Peyer's patch (tissue), 4 donors: ENCODE results near the gene KMT2D. TPM values are rescaled to one million over a fixed set of nuclear protein-coding genes. Genes with fewer than 3 reads are reported as not detected.

Source experiments
- DNase-seq, 3 donors: peaks; one replicate each; pipeline ENCODE4 v3.0.0-alpha.2; 2017 to 2019
- H3K27ac ChIP-seq, 4 donors: fragments of 200-600 bp; sonication (generic); one replicate each; pipeline ENCODE4 v1.5.1; 2016 to 2019
- H3K27me3 ChIP-seq, 2 donors: fragments of 200-600 bp; sonication (generic); one replicate each; pipeline ENCODE4 v1.5.1; 2019
- H3K36me3 ChIP-seq, 3 donors: fragments of 200-600 bp; sonication (generic); one replicate each; pipeline ENCODE4 v1.5.1; 2016 to 2019
- H3K4me1 ChIP-seq, 4 donors: fragments of 200-600 bp; sonication (generic); one replicate each; pipeline ENCODE4 v1.5.1; 2016 to 2019
- H3K4me3 ChIP-seq, 4 donors: fragments of 200-600 bp; sonication (generic); 1 replicate in 3 of 4; 2 replicates in 1 of 4; pipeline ENCODE4 v1.5.1; 2016 to 2019; ENCODE audit warnings: mild to moderate bottlenecking in 1 of 4
- H3K9me3 ChIP-seq, 4 donors: fragments of 200-600 bp; sonication (generic); one replicate each; pipeline ENCODE4 v1.5.1; 2016 to 2019; ENCODE audit warnings: mild to moderate bottlenecking in 1 of 4
- CTCF ChIP-seq, 6 experiments: fragments of 450-650 bp in 4 of 6; fragments of 200-600 bp in 2 of 6; sonication (generic) in 1 of 6; IDR thresholded peaks; one replicate each; pipeline ENCODE4 v1.5.1; 2017 to 2019; ENCODE audit warnings: antibody characterized with exemption in 6 of 6, mild to moderate bottlenecking in 3 of 6, moderate library complexity in 1 of 6
- POLR2A ChIP-seq, 2 donors: fragments of 450-650 bp; IDR thresholded peaks; one replicate each; pipeline ENCODE4 v1.5.1; 2017; ENCODE audit warnings: antibody characterized with exemption in 2 of 2, mild to moderate bottlenecking in 2 of 2, moderate library complexity in 2 of 2
- total RNA-seq, 4 donors: library from RNA; depleted of rRNA; stranded (reverse); fragments of >200 nt; gene quantifications; one replicate each; pipeline ENCODE4 v1.1.0, GENCODE V29; 2016

The KMT2D gene
- total RNA-seq, 4 donors from 2014 or later = 126 to 161 (median 146) TPM

GRCh38 chr12:49049566-49050224, 10.9 kb downstream of the KMT2D start:
- Histone ChIP-seq H3K4me3 (no peak overlapping the region), H3K27me3 (no peaks in the 10 kb centered on the region), H3K9me3 (no peaks in the 10 kb centered on the region), H3K4me1 (no peaks in the 10 kb centered on the region), H3K27ac (no peak overlapping the region), H3K36me3 (peaks cover 0 to 100% (median 2%) of the 10 kb centered on the region in 3 donors)
- DNase-seq = peak in 1 of 3 donors; percentile 33
- TF ChIP-seq CTCF (IDR thresholded peaks at IDR 0.05) (no peak), POLR2A (IDR thresholded peaks at IDR 0.05) (no peak)

GRCh38 chr12:49048953-49049352, 11.6 kb downstream of the KMT2D start:
- H3K9me3 ChIP-seq = no peaks in the 10 kb centered on the region
- H3K4me3 ChIP-seq = no peak overlapping the region
- peaks cover 0 to 100% (median 2%) of the 10 kb centered on the region in 3 donors for H3K36me3 ChIP-seq
- no peaks in the 10 kb centered on the region for H3K4me1 ChIP-seq
- peak in 1 of 3 donors; percentile 10 for DNase-seq
- H3K27ac ChIP-seq = no peak overlapping the region
- no peaks in the 10 kb centered on the region for H3K27me3 ChIP-seq
- TF ChIP-seq CTCF (IDR thresholded peaks at IDR 0.05) (no peak), POLR2A (IDR thresholded peaks at IDR 0.05) (no peak)

- TF ChIP-seq POLR2A (IDR thresholded peaks at IDR 0.05) (no peak), CTCF (IDR thresholded peaks at IDR 0.05) (no peak)
- Histone ChIP-seq H3K9me3 (no peaks in the 10 kb centered on the region), H3K4me1 (no peaks in the 10 kb centered on the region), H3K27me3 (no peaks in the 10 kb centered on the region), H3K4me3 (no peak overlapping the region), H3K27ac (no peak overlapping the region), H3K36me3 (peaks cover 0 to 100% (median 2%) of the 10 kb centered on the region in 3 donors)
- peak in 1 of 3 donors; percentile 43 for DNase-seq
Measured at GRCh38 chr12:49046129-49046895, 14.3 kb downstream of the KMT2D start.

GRCh38 chr12:49044660-49045059, 15.9 kb downstream of the KMT2D start:
- Histone ChIP-seq H3K36me3 (peaks cover 0 to 100% (median 2%) of the 10 kb centered on the region in 3 donors), H3K4me1 (no peaks in the 10 kb centered on the region), H3K4me3 (no peak overlapping the region), H3K27me3 (no peaks in the 10 kb centered on the region), H3K27ac (no peak overlapping the region), H3K9me3 (no peaks in the 10 kb centered on the region)
- DNase-seq = no peak
- TF ChIP-seq POLR2A (IDR thresholded peaks at IDR 0.05) (no peak), CTCF (IDR thresholded peaks at IDR 0.05) (no peak)

GRCh38 chr12:49043856-49044258, 16.7 kb downstream of the KMT2D start:
- H3K4me1 ChIP-seq = no peaks in the 10 kb centered on the region
- H3K4me3 ChIP-seq = no peak overlapping the region
- H3K36me3 ChIP-seq = peaks cover 0 to 100% (median 0%) of the 10 kb centered on the region in 3 donors
- H3K27ac ChIP-seq = no peak overlapping the region
- TF ChIP-seq POLR2A (IDR thresholded peaks at IDR 0.05) (no peak), CTCF (IDR thresholded peaks at IDR 0.05) (peak; percentile 19 to 71 (median 54))
- H3K27me3 ChIP-seq = no peaks in the 10 kb centered on the region
- H3K9me3 ChIP-seq = no peaks in the 10 kb centered on the region
- peak; percentile 61 to 80 (median 76) for DNase-seq
